ENCODE results near the gene CXCR5.
A peak's percentile ranks its signal among the peaks of the same experiment; 100 is the strongest.

CXCR5 gene

GRCh38 chr11:118928101-118928869 lies 44.6 kb downstream of the CXCR5 start:
- DNase-seq (ENCODE audit: low spot score), result peak; percentile 97

- peak; percentile 85 for DNase-seq (ENCODE audit: low spot score)
Measured at GRCh38 chr11:118928870-118929500, 45.3 kb downstream of the CXCR5 start.

DNA sequence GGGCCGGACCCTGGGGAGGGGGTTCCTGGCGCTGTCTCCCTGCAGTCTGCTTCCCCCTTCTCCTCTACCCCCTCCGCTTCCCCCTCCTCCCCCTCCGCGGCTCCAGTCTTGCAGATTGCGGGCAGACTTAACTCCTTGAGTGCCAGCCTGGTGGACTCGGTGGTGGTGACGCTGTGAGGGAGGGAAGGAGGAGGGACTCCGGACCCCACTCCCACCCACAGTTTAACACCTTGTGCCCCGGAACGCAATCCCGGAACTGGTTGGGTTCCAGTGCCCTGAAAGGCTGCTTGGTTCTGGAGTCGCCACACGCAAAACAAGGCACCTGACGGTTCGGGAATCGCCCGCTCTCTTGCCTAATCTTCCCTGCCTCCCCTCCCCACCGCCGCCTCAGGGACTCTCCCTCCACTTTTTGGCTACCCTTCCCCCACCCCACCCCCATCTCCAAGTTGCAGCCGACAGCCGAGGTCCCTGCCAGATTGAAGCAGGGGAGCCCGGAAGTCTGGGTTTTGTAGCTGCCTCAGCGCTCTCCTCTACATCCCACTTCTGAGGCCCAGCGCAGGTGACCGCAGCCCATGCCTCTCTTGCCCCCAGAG lies 45.9 kb downstream of the CXCR5 start:
- peak; percentile 87 for DNase-seq (ENCODE audit: low spot score)

GRCh38 chr11:118930094-118930712 lies 46.5 kb downstream of the CXCR5 start:
- DNase-seq (ENCODE audit: low spot score), result peak; percentile 84

DNA sequence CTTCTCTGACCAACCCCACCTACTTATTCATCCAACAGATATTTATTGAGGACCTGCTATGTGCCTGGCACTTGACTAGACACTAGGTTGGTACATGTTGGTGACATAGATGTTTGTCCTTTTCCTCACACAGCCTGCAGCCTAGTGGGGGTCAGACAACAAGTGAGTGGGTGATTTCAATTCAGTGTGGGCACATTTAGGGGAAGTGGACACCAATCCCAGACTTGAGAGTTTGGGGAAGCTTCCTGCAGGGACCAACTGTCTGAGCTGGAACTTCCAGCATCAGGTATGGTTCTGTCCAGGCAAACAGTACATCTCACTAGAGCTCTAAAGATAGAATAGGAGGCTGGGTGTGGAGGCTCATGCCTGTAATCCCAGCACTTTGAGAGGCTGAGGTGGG lies 47.9 kb downstream of the CXCR5 start:
- DNase-seq (ENCODE audit: low spot score), result no peak

GRCh38 chr11:118933486-118933885 lies 49.8 kb downstream of the CXCR5 start:
- peak; percentile 33 for DNase-seq (ENCODE audit: low spot score)

GRCh38 chr11:118935376-118935775 lies 51.7 kb downstream of the CXCR5 start:
- DNase-seq (ENCODE audit: low spot score), result no peak

GRCh38 chr11:118938491-118939403 lies 55.1 kb downstream of the CXCR5 start:
- DNase-seq (ENCODE audit: low spot score), result peak; percentile 51

GRCh38 chr11:118939404-118939915 lies 55.8 kb downstream of the CXCR5 start:
- no peak for DNase-seq (ENCODE audit: low spot score)

- DNase-seq (ENCODE audit: low spot score), result no peak
Measured at GRCh38 chr11:118939953-118940598, 56.4 kb downstream of the CXCR5 start.

DNA sequence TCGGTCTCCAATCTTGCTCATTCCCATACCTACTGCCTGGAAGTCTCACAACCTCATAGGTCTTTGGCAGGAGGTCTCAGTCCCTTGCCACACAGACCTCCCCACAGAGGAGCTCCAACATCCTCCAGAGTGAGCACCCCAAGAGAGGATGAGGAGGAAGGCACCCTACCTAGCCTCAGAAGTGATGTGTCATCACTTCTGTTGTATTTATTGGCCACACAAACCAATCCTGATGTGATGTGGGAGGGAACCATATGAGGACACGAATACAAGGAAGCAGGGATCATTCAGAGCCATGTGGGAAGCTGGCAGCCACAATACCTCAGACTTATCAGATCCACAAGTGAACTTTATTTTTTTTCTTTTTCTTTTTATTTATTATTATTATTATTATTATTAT lies 63.4 kb downstream of the CXCR5 start:
- no peak for DNase-seq (ENCODE audit: low spot score)

Data from GM03348 (cell line).